ENCODE data around the gene CHTF8.
"Not testable (repeated sequence)": the region's sequence is repeated elsewhere in the genome, so short reads cannot be mapped to it uniquely, and the experiment has no call there.

Gene CHTF8

DNA sequence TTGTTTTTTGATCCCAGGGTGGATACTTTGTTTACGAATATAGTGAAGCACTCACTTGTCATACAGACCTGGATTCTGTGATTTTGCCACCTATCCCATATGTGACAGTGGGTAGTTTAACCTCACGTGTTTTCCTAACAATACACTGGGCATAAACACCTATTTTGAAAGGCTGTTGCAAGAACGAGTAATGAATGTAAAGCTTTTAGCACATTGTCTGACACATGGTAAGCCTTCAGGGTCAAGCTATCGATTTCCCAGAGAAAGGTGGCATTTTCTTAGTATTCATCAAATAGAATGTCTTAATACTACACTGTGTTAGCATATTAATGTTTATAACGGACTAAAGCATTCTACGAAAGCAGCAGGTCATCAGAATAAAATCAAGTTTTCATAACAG is 1.9 kb downstream of the CHTF8 start:
- no peak for TF ChIP-seq JUND (IDR thresholded peaks at IDR 0.05; ENCODE audit: low read depth)
- in situ Hi-C loops (cut with HindIII; ENCODE audit: low pct_unique_long_range_greater_than_20kb, low sequenced_read_pairs), result no loop called here

DNA sequence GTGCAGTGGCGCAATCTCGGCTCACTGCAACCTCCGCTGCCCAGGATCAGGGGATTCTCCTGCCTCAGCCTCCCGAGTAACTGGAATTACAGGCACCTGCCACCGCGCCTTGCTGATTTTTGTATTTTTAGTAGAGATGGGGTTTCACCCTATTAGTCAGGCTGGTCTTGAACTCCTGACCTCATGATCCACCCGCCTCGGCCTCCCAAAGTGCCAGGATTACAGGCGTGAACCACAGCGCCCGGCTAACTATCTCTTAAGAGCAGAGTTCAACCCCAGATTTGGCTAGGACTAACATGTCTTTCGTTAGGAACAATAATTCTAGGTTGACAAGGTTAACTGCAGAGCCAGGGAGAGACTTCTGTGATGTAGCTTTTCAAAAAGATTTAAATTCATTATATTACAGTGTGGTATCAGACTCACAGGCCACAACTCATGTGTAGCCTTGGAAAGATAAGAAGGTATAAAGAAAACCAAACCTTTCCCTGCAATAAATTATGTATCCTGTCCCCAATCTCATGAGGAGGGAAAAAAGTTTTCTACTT is 4.3 kb downstream of the CHTF8 start:
- DNase-seq (ENCODE audit: low read depth in 1 of 2, low spot score in 1 of 2), result no peak
- no peak for TF ChIP-seq JUND (IDR thresholded peaks at IDR 0.05; ENCODE audit: low read depth)
- in situ Hi-C loops (cut with HindIII; ENCODE audit: low pct_unique_long_range_greater_than_20kb, low sequenced_read_pairs), result no loop called here

More for the DNA sequence above, 1.9 kb downstream of the CHTF8 start:
- DNase-seq (ENCODE audit: low read depth in 1 of 2, low spot score in 1 of 2), result no peak

DNA sequence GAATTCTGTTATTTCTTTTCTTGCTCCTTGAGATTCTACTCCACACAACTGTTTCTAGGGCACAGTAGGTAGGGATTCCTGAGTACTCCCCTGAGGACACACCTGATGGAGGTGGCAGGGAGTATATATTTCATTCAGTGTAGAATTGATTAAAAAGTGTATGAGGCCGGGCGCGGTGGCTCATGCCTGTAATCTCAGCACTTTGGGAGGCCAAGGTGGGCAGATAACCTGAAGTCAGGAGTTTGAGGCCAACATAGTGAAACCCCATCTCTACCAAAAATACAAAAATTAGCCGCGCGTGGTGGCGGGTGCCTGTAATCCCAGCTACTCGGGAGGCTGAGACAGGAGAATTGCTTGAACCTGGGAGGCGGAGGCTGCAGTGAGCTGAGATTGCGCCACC is 5.6 kb downstream of the CHTF8 start:
- DNase-seq (ENCODE audit: low read depth in 1 of 2, low spot score in 1 of 2); in situ Hi-C loops (cut with HindIII; ENCODE audit: low pct_unique_long_range_greater_than_20kb, low sequenced_read_pairs): not testable (repeated sequence)

DNA sequence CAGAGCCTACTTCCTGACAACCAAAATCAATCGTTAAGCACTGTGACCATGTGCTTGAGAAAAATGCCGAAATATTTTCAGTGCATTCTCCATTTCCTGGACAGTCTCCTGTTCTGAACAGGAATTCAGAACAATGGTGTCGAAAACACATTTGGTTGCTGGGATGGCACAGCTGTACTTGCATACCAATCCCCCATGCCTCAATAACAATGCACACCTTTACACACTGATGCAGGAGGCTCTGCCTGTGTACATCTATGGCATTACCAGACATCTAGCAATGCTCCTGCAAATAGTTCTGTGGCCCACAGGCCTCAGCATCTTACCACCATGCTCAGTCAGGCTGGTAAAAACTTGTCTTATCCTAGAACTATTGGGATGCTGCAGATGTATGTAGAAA is 6.2 kb downstream of the CHTF8 start:
- no peak for DNase-seq (ENCODE audit: low read depth in 1 of 2, low spot score in 1 of 2)
- no peak for TF ChIP-seq JUND (IDR thresholded peaks at IDR 0.05; ENCODE audit: low read depth)
- in situ Hi-C loops (cut with HindIII; ENCODE audit: low pct_unique_long_range_greater_than_20kb, low sequenced_read_pairs), result no loop called here

DNA sequence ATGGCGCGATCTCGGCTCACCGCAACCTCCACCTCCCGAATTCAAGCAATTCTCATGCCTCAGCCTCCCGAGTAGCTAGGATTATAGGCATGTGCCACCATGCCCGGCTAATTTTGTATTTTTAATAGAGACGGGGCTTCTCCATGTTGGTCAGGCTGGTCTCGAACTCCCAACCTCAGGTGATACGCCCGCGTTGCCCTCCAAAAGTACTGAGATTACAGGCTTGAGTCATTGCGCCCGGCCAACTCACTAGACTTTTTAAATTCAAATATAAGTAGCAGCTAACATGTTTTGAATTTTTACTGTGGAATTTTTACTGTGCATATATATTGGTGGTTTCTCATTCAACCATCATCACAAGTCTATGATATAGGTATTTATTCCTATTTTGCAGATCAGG is 7.4 kb downstream of the CHTF8 start:
- DNase-seq (ENCODE audit: low read depth in 1 of 2, low spot score in 1 of 2); in situ Hi-C loops (cut with HindIII; ENCODE audit: low pct_unique_long_range_greater_than_20kb, low sequenced_read_pairs): not testable (repeated sequence)

DNA sequence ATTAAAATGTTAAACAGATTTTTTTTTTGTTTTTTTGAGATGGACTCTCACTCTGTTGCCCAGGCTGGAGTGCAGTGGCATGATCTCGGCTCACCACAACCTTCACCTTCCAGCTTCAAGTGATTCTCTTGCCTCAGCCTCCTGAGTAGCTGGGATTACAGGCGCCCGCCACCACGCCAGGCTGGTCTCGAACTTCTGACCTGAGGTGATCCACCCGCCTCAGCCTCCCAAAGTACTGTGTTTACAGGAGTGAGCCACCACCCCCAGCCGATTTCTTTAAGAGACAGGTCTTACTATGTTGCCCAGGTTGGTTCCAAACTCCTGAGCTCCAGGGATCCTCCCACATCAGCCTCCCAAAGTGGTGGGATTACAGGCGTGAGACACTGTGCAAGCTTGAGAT is 8.0 kb downstream of the CHTF8 start:
- in situ Hi-C loops (cut with HindIII; ENCODE audit: low pct_unique_long_range_greater_than_20kb, low sequenced_read_pairs); DNase-seq (ENCODE audit: low read depth in 1 of 2, low spot score in 1 of 2): not testable (repeated sequence)

DNA sequence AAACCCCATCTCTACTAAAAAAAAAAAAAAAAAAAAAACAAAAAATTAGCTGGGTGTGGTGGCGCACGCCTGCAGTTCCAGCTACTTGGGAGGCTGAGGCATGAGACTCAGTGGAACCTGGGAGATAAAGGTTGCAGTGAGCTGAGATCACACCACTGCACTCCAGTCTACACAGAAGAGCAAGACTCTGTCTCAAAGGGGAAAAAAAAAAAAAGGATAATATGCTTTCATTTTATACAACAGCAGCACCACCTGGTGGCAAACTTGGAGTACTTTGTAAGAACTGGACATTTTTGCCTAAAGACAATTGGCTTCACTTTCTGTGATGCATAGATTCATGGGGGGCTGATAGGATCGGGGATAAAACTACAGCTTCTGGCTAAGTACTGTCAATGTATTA is 8.5 kb downstream of the CHTF8 start:
- DNase-seq (ENCODE audit: low read depth in 1 of 2, low spot score in 1 of 2), result peak; percentile 43 to 85

DNA sequence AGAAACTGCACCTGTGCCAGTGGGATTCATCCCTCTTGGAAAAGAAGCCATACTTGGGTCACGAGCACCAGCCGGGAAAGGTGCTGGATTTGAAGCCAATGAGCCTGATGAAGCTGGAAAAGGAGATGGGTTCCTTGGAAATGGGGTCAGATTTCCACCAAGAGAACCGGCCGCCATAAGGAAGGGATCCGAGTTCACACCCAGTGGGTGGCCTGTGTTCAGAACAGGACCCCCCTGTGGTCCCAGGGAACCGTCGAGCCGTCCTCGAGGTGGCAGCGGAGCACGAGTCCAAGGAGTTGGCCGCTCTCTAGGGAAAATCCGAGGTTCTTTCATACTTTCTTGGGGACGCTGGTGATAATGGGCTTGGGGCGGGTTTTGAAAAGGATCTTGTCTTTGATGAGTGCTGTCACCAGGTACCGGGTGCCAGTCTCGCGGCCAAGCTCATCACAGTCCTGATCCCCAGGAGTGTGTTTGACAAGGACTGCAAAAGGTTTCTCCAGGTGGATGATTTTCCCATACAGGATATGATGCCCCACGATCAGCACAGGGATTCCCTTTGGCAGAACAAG is 12.2 kb downstream of the CHTF8 start:
- in situ Hi-C loops (cut with HindIII; ENCODE audit: low pct_unique_long_range_greater_than_20kb, low sequenced_read_pairs), result no loop called here
- no peak for TF ChIP-seq JUND (IDR thresholded peaks at IDR 0.05; ENCODE audit: low read depth)
- no peak for DNase-seq (ENCODE audit: low read depth in 1 of 2, low spot score in 1 of 2)

More for the DNA sequence above, 8.5 kb downstream of the CHTF8 start:
- in situ Hi-C loops (cut with HindIII; ENCODE audit: low pct_unique_long_range_greater_than_20kb, low sequenced_read_pairs), result no loop called here
- TF ChIP-seq JUND (IDR thresholded peaks at IDR 0.05; ENCODE audit: low read depth), result no peak

DNA sequence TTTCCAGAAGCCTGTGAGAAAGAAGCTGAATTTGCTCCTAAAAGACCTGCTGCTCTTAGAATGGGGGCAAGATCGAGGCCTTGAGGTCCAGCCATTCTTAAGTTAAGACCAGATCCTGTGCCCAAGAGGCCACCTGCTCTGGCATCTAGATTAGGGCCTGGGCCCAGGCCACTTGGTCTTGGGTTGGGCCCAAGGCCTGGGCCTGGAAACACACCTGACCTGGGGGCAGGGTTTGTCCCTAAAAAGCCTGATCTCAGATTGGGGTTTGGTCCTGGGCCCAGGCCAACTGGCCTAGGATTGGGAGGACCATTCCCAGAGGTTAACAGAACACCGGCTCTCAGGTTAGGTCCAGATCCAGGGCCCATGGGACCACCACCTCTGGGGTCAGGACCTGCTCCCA is 12.9 kb downstream of the CHTF8 start:
- TF ChIP-seq JUND (IDR thresholded peaks at IDR 0.05; ENCODE audit: low read depth), result no peak
- in situ Hi-C loops (cut with HindIII; ENCODE audit: low pct_unique_long_range_greater_than_20kb, low sequenced_read_pairs), result no loop called here
- DNase-seq (ENCODE audit: low read depth in 1 of 2, low spot score in 1 of 2), result no peak

DNA sequence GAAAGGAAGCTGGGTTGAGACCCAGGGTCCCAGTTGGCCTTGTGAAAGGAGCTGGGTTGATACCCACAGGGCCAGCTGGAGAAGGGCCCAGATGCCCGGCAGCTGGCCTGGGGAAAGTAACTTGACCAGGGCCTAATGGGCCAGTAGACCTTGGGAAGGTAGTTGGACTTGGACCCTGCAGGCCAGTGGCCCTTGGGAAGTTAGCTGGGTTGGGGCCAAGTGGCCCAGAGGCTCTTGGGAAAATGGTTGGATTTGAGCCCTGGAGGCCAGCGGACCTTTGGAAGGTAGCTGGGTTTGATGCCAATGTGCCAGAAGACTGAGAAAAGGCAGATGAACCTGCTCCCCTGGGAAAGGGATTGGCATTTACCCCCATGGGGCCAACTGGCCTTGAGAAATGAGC is 13.4 kb downstream of the CHTF8 start:
- DNase-seq (ENCODE audit: low read depth in 1 of 2, low spot score in 1 of 2), result no peak
- no peak for TF ChIP-seq JUND (IDR thresholded peaks at IDR 0.05; ENCODE audit: low read depth)

DNA sequence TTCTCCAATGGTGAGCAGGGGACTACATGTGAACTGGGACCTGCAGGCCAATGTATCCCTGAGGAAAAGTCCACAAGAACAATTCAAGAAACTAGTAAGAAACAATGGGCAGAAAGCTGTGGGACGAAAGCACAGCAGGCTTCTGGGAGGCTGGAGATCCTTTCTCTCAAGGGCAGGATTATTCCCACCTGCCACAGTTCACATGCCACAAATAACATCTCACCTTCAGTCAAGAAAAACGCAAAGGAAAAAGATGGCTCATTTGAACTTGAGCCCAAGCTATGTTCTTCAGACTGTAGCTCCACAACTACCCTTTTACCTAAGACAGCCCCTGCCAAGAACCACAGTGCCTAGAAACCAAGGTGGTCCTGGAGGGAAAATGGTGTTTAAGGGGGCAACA is 13.9 kb downstream of the CHTF8 start:
- TF ChIP-seq JUND (IDR thresholded peaks at IDR 0.05; ENCODE audit: low read depth), result no peak
- in situ Hi-C loops (cut with HindIII; ENCODE audit: low pct_unique_long_range_greater_than_20kb, low sequenced_read_pairs), result no loop called here
- DNase-seq (ENCODE audit: low read depth in 1 of 2, low spot score in 1 of 2), result no peak

More for the DNA sequence above, 13.4 kb downstream of the CHTF8 start:
- in situ Hi-C loops (cut with HindIII; ENCODE audit: low pct_unique_long_range_greater_than_20kb, low sequenced_read_pairs), result no loop called here

DNA sequence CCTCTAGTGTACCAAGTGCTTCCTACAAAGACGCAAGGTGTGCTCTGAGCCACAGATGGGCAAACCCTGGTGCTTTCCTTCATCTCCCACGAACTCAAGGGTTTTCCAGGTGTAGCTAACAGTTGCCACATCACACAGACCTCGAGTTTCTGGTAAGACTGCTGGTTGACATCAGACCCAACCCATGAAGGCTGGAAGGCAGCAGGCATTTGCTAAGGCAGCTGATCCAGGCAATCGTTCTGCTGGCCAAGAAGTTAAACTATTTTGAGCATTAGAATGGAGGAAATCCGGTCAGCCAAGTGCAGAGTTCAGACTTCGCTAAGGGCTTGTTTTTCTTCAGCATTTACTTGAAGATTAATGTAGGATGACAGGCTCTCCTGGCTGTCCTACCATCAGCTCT is 15.5 kb downstream of the CHTF8 start:
- DNase-seq (ENCODE audit: low read depth in 1 of 2, low spot score in 1 of 2), result no peak
- TF ChIP-seq JUND (IDR thresholded peaks at IDR 0.05; ENCODE audit: low read depth), result no peak
- in situ Hi-C loops (cut with HindIII; ENCODE audit: low pct_unique_long_range_greater_than_20kb, low sequenced_read_pairs), result no loop called here

DNA sequence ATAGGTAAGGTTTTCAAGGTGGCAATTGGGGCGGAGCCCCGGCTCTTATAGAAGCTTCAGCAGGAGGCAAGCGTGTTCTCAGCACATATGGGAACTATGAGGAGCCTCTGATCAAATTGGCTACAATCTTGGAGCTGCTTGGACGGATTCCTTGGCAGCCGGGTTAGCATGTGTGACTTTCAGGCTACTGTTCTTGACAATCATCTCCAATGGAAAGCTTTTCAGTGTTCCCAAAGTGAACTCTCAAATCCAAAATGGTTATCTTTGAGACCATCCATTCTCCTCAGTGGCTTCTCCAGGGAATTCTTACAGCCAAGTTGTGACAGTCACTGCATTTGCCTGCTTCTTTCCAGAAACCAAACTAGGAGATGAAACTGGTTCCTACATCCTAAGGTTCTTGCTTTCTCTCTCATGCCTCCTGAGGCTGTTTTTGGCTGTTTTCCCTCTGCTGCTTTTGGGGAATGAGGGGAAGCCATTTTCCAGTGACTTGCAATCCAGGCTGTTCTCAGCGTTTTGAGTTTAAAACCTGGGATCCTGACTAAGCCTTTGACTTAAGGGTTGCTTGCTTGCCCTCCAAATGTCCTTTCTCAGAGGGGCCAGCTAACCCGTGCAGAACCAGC is 16.0 kb downstream of the CHTF8 start:
- DNase-seq (ENCODE audit: low read depth in 1 of 2, low spot score in 1 of 2), result no peak
- in situ Hi-C loops (cut with HindIII; ENCODE audit: low pct_unique_long_range_greater_than_20kb, low sequenced_read_pairs), result no loop called here
- no peak for TF ChIP-seq JUND (IDR thresholded peaks at IDR 0.05; ENCODE audit: low read depth)

DNA sequence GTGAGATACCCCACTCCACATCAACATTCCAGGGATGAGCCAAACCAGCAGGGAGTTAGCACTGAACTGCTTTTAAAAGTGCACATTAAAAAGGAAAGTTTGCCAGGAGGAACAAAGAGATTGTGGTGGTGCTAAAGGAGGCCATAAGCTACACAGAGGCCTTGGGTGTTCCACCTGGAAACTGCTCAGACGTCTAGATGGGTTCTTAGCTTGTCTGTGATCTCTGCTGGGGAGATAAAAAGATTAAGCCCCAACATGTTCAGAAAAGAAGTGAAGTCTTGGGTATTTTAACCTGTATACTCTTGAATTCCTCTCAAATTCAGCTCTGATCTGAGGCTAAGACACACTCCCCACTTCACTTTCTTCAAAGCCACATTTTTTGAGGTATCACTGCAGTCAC is 16.6 kb downstream of the CHTF8 start:
- in situ Hi-C loops (cut with HindIII; ENCODE audit: low pct_unique_long_range_greater_than_20kb, low sequenced_read_pairs), result no loop called here
- no peak for TF ChIP-seq JUND (IDR thresholded peaks at IDR 0.05; ENCODE audit: low read depth)
- DNase-seq (ENCODE audit: low read depth in 1 of 2, low spot score in 1 of 2), result no peak
